ENCODE results near the gene EGFLAM. TPM values are rescaled to one million over a fixed set of nuclear protein-coding genes. Genes with fewer than 3 reads are reported as not detected.

EGFLAM gene
- total RNA-seq, 1 experiment from 2014 or later: not detected

DNA sequence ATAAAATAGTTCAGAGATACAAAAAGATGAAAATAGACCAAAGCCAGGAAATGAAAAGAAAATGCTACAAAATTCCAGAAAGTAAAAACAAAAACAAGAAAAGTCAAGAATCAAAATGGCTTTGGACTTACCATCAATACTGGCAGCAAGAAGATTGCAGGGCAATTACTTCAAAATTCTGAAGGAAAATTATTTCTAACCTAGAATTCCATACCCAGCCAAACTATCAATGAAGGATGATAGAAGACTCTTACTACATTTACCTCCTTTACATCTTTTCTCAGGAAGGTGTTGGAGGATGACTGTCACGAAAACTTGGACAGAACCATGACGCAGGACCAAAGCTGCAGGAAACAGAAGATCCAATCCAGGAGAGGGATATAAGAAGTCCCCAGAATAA is 46.8 kb downstream of the EGFLAM start:
- H3K36me3 ChIP-seq (ENCODE audit: control insufficient read depth, insufficient read depth, low read length): no peaks in the 10 kb centered on the region
- Mint-ChIP-seq H3K9me3 (ENCODE audit: unreplicated experiment) (peaks cover 45% of the 10 kb centered on the region), H3K4me3 (ENCODE audit: unreplicated experiment) (no peak overlapping the region), H3K4me1 (ENCODE audit: low read depth, unreplicated experiment) (no peaks in the 10 kb centered on the region), H3K27me3 (ENCODE audit: insufficient read depth, unreplicated experiment) (peaks cover 3% of the 10 kb centered on the region), H3K36me3 (ENCODE audit: insufficient read depth, unreplicated experiment) (no peaks in the 10 kb centered on the region), H3K27ac (ENCODE audit: unreplicated experiment) (no peak overlapping the region)
- H3K4me3 ChIP-seq (ENCODE audit: low read depth, low read length): no peak overlapping the region
- intact Hi-C loops (cut with micrococcal nuclease; ENCODE audit: unreplicated experiment): no loop called here
- H3K4me1 ChIP-seq: no peaks in the 10 kb centered on the region
- H3K27me3 ChIP-seq (replicated peaks; ENCODE audit: control insufficient read depth, insufficient read depth, low read length): no peaks in the 10 kb centered on the region
- POLR2A ChIA-PET: no interaction called here
- 0 out of 2 replicates have a peak, but pooled peaks cover 4% of the 10 kb centered on the region for H3K9me3 ChIP-seq
- TF ChIP-seq CTCF (IDR thresholded peaks at IDR 0.05; ENCODE audit: insufficient read depth in 1 of 2, low read depth in 1 of 2, low read length in 1 of 2, severe bottlenecking in 1 of 2, unreplicated experiment in 1 of 2): no peak
- DNase-seq: no peak
- no TSS peak for BruUV-seq (replicated peaks)
- CTCF ChIA-PET: no interaction called here

- no peak for DNase-seq
- no peaks in the 10 kb centered on the region for H3K4me1 Mint-ChIP-seq (ENCODE audit: low read depth, unreplicated experiment)
- Histone ChIP-seq H3K36me3 (ENCODE audit: control insufficient read depth, insufficient read depth, low read length) (no peaks in the 10 kb centered on the region), H3K4me1 (no peaks in the 10 kb centered on the region), H3K9me3 (0 out of 2 replicates have a peak, but pooled peaks cover 4% of the 10 kb centered on the region), H3K4me3 (ENCODE audit: low read depth, low read length) (no peak overlapping the region), H3K27me3 (replicated peaks; ENCODE audit: control insufficient read depth, insufficient read depth, low read length) (no peaks in the 10 kb centered on the region)
- H3K36me3 Mint-ChIP-seq (ENCODE audit: insufficient read depth, unreplicated experiment): no peaks in the 10 kb centered on the region
- no peak overlapping the region for H3K27ac Mint-ChIP-seq (ENCODE audit: unreplicated experiment)
- intact Hi-C loops (cut with micrococcal nuclease; ENCODE audit: unreplicated experiment): no loop called here
- peaks cover 42% of the 10 kb centered on the region for H3K9me3 Mint-ChIP-seq (ENCODE audit: unreplicated experiment)
- no peak for TF ChIP-seq CTCF (IDR thresholded peaks at IDR 0.05; ENCODE audit: insufficient read depth in 1 of 2, low read depth in 1 of 2, low read length in 1 of 2, severe bottlenecking in 1 of 2, unreplicated experiment in 1 of 2)
- H3K27me3 Mint-ChIP-seq (ENCODE audit: insufficient read depth, unreplicated experiment): peaks cover 14% of the 10 kb centered on the region
- ChIA-PET POLR2A (no interaction called here), CTCF (no interaction called here)
- no peak overlapping the region for H3K4me3 Mint-ChIP-seq (ENCODE audit: unreplicated experiment)
- BruUV-seq (replicated peaks): no TSS peak
Measured at GRCh38 chr5:38307845-38308244, 49.5 kb downstream of the EGFLAM start.

DNA sequence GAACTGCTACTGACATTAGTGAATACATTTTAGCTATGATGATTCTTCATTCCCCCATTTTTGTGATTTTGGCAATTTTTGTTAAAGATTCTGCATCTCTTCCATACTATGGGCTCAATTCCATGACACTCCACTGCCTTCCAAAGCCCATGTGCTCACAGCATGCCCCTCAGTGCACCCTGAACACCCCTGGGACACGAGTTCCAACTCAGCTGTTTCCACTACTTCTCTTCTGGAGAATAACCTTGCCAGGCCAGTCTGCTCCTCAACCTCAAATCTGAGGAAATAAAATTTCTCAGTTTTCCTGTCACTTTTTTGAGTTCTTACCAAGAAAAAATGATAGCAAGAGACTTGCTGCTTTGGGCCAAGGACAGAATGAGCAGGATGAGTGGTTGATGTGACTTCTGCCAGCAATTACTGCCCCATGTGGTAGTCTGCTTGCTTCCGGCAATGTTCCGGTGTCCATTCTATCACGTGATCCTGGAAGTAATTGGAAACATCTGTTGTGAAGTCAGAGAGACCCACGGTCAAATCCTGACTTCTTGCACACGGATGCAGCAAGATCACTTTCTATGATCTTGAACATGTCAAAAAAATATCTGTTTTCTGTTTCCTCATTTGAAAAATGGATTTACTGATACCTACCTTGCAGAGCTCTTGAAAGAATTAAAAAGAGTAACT is 58.3 kb downstream of the EGFLAM start:
- Histone ChIP-seq H3K4me3 (ENCODE audit: low read depth, low read length) (no peak overlapping the region), H3K27me3 (replicated peaks; ENCODE audit: control insufficient read depth, insufficient read depth, low read length) (no peaks in the 10 kb centered on the region), H3K9me3 (peaks cover 5% of the 10 kb centered on the region; the same call in 1 of the 2 replicates), H3K36me3 (ENCODE audit: control insufficient read depth, insufficient read depth, low read length) (no peaks in the 10 kb centered on the region), H3K4me1 (no peaks in the 10 kb centered on the region)
- intact Hi-C loops (cut with micrococcal nuclease; ENCODE audit: unreplicated experiment): no loop called here
- H3K36me3 Mint-ChIP-seq (ENCODE audit: insufficient read depth, unreplicated experiment): no peaks in the 10 kb centered on the region
- ChIA-PET CTCF (no interaction called here), POLR2A (no interaction called here)
- TF ChIP-seq CTCF (IDR thresholded peaks at IDR 0.05; ENCODE audit: insufficient read depth in 1 of 2, low read depth in 1 of 2, low read length in 1 of 2, severe bottlenecking in 1 of 2, unreplicated experiment in 1 of 2): no peak
- no peak overlapping the region for H3K4me3 Mint-ChIP-seq (ENCODE audit: unreplicated experiment)
- DNase-seq: no peak
- H3K27ac Mint-ChIP-seq (ENCODE audit: unreplicated experiment): no peak overlapping the region
- peaks cover 8% of the 10 kb centered on the region for H3K9me3 Mint-ChIP-seq (ENCODE audit: unreplicated experiment)
- BruUV-seq (replicated peaks): no TSS peak
- no peaks in the 10 kb centered on the region for H3K4me1 Mint-ChIP-seq (ENCODE audit: low read depth, unreplicated experiment)
- H3K27me3 Mint-ChIP-seq (ENCODE audit: insufficient read depth, unreplicated experiment): peaks cover 15% of the 10 kb centered on the region

Measured in Caco-2 (cell line).